Breast epithelium (tissue), 3 donors: ENCODE measurements around the gene USP6.

Experiments
- CTCF ChIP-seq, 3 donors: fragments of 450-650 bp; IDR thresholded peaks; one replicate each; pipeline ENCODE4 v1.5.1; 2016 to 2017; ENCODE audit warnings: antibody characterized with exemption in 3 of 3, mild to moderate bottlenecking in 3 of 3, moderate library complexity in 3 of 3
- POLR2A ChIP-seq: fragments of 450-650 bp; IDR thresholded peaks from one replicate; pipeline ENCODE4 v1.6.1; 2016; ENCODE audit warnings: antibody characterized with exemption, mild to moderate bottlenecking, moderate library complexity
- POLR2AphosphoS5 ChIP-seq, 3 donors: sonication (generic); formaldehyde crosslinking; IDR thresholded peaks; one replicate each; pipeline ENCODE4 v1.6.1; 2017; ENCODE audit warnings: antibody characterized with exemption in 3 of 3

- TF ChIP-seq CTCF (IDR thresholded peaks at IDR 0.05) (no peak), POLR2AphosphoS5 (IDR thresholded peaks at IDR 0.05) (no peak), POLR2A (no peak)
Observed at GRCh38 chr17:5131146-5131715, 15.4 kb downstream of the USP6 start.
